Measurements from ENCODE around the gene HMG20A. TPM values are rescaled to one million over a fixed set of nuclear protein-coding genes. Genes with fewer than 3 reads are reported as not detected.
A peak's percentile ranks its signal among the peaks of the same experiment; 100 is the strongest.

The HMG20A gene
- total RNA-seq, 6 experiments from 2014 or later = 26.6 to 30.5 (median 28.3) TPM

GRCh38 chr15:77505556-77505955, 84.9 kb downstream of the HMG20A start:
- Mint-ChIP-seq H3K27ac (no peak overlapping the region), H3K9me3 (no peaks in the 10 kb centered on the region), H3K36me3 (ENCODE audit: low read depth) (no peaks in the 10 kb centered on the region), H3K27me3 (ENCODE audit: insufficient read depth) (peaks cover 5% of the 10 kb centered on the region), H3K4me3 (no peak overlapping the region), H3K4me1 (ENCODE audit: low read depth) (peaks cover 43% of the 10 kb centered on the region)
- TF ChIP-seq CTCF (IDR thresholded peaks at IDR 0.05) = no peak
- DNase-seq = no peak

- peaks cover 3% of the 10 kb centered on the region for H3K27me3 Mint-ChIP-seq (ENCODE audit: insufficient read depth)
- H3K9me3 Mint-ChIP-seq = no peaks in the 10 kb centered on the region
- H3K4me1 Mint-ChIP-seq (ENCODE audit: low read depth) = peaks cover 34% of the 10 kb centered on the region
- no peaks in the 10 kb centered on the region for H3K36me3 Mint-ChIP-seq (ENCODE audit: low read depth)
- H3K27ac Mint-ChIP-seq = no peak overlapping the region
- H3K4me3 Mint-ChIP-seq = no peak overlapping the region
- no peak for DNase-seq
- TF ChIP-seq CTCF (IDR thresholded peaks at IDR 0.05) = no peak
These were observed 85.8 kb downstream of the HMG20A start for GRCh38 chr15:77506311-77507142.

GRCh38 chr15:77507143-77507897, 86.6 kb downstream of the HMG20A start:
- H3K4me1 Mint-ChIP-seq (ENCODE audit: low read depth) = peaks cover 31% of the 10 kb centered on the region
- H3K27ac Mint-ChIP-seq = peak overlapping the region; percentile 22; the same call in 1 of the 2 replicates
- peaks cover 1% of the 10 kb centered on the region for H3K27me3 Mint-ChIP-seq (ENCODE audit: insufficient read depth)
- no peak for DNase-seq
- H3K9me3 Mint-ChIP-seq = no peaks in the 10 kb centered on the region
- peak overlapping the region; percentile 20; the same call in 1 of the 2 replicates for H3K4me3 Mint-ChIP-seq
- TF ChIP-seq CTCF (IDR thresholded peaks at IDR 0.05) = no peak
- no peaks in the 10 kb centered on the region for H3K36me3 Mint-ChIP-seq (ENCODE audit: low read depth)

GRCh38 chr15:77507911-77508310, 87.2 kb downstream of the HMG20A start:
- no peak for DNase-seq
- peaks cover 31% of the 10 kb centered on the region for H3K4me1 Mint-ChIP-seq (ENCODE audit: low read depth)
- TF ChIP-seq CTCF (IDR thresholded peaks at IDR 0.05) = no peak
- peak overlapping the region; percentile 20; the same call in 1 of the 2 replicates for H3K4me3 Mint-ChIP-seq
- H3K27ac Mint-ChIP-seq = peak overlapping the region; percentile 22; the same call in 1 of the 2 replicates
- no peaks in the 10 kb centered on the region for H3K9me3 Mint-ChIP-seq
- H3K27me3 Mint-ChIP-seq (ENCODE audit: insufficient read depth) = no peaks in the 10 kb centered on the region; the same call in none of the 2 replicates
- H3K36me3 Mint-ChIP-seq (ENCODE audit: low read depth) = no peaks in the 10 kb centered on the region

- H3K4me1 Mint-ChIP-seq (ENCODE audit: low read depth) = peaks cover 31% of the 10 kb centered on the region
- H3K9me3 Mint-ChIP-seq = no peaks in the 10 kb centered on the region
- H3K27me3 Mint-ChIP-seq (ENCODE audit: insufficient read depth) = no peaks in the 10 kb centered on the region; the same call in none of the 2 replicates
- no peak for TF ChIP-seq CTCF (IDR thresholded peaks at IDR 0.05)
- no peak overlapping the region for H3K4me3 Mint-ChIP-seq
- H3K27ac Mint-ChIP-seq = no peak overlapping the region
- DNase-seq = no peak
- H3K36me3 Mint-ChIP-seq (ENCODE audit: low read depth) = no peaks in the 10 kb centered on the region
These were observed 88.0 kb downstream of the HMG20A start for GRCh38 chr15:77508541-77509243.
